H1 (cell line): ENCODE data around the gene KBTBD12. TPM values are rescaled to one million over a fixed set of nuclear protein-coding genes. Genes with fewer than 3 reads are reported as not detected.

ENCODE experiments used
- CTCF ChIA-PET: fragments of 300-600 bp; sonication (Branson Sonifier 250); formaldehyde crosslinking; loops from one replicate; lab custom pipeline; 2021; ENCODE audit not compliant: partially characterized antibody; lab: Charles Lee
- POLR2A ChIA-PET: fragments of 300-600 bp; sonication (Branson Sonifier 250); formaldehyde crosslinking; loops from one replicate; lab custom pipeline; 2021; ENCODE audit warnings: inconsistent platforms; ENCODE audit not compliant: partially characterized antibody; lab: Charles Lee
- DNase-seq, 2 experiments: peaks; one replicate each; pipeline versions ENCODE4 v3.0.0 to v3.0.0-alpha.2; 2010 to 2022; ENCODE audit warnings: low spot score in 2 of 2, low read depth in 1 of 2, mixed read lengths in 1 of 2
- FAIRE-seq: peaks from 2 replicates; lab custom pipeline; 2011; peaks lifted over from hg19 to GRCh38; lab: Jason Lieb, UNC
- H2AFZ ChIP-seq: 2 replicates; pipeline ENCODE4 v1.8.1; 2012; ENCODE audit warnings: low read length, inconsistent platforms
- H2AK5ac ChIP-seq: 2 replicates; pipeline ENCODE4 v1.6.1; 2013; ENCODE audit warnings: low read depth, low read length
- H2BK120ac ChIP-seq: replicated peaks from 2 replicates; pipeline ENCODE3; 2013; ENCODE audit warnings: low read depth, low read length, inconsistent platforms
- H2BK12ac ChIP-seq: 2 replicates; pipeline ENCODE4 v1.6.1; 2013; ENCODE audit warnings: low read depth, low read length
- H2BK15ac ChIP-seq: 2 replicates; pipeline ENCODE4 v1.6.1; 2013; ENCODE audit warnings: low read length
- H2BK20ac ChIP-seq: 2 replicates; pipeline ENCODE4 v1.6.1; 2013; ENCODE audit warnings: low read length
- H2BK5ac ChIP-seq: 2 replicates; pipeline ENCODE4 v1.6.1; 2013; ENCODE audit warnings: low read depth, low read length
- H3K14ac ChIP-seq: 2 replicates; pipeline ENCODE4 v1.6.1; 2013; ENCODE audit warnings: inconsistent platforms; ENCODE audit not compliant: insufficient read length
- H3K18ac ChIP-seq: 2 replicates; pipeline ENCODE4 v1.6.1; 2013; ENCODE audit warnings: low read length; ENCODE audit errors: extremely low read depth
- H3K23ac ChIP-seq: 2 replicates; pipeline ENCODE4 v1.6.1; 2013; ENCODE audit warnings: inconsistent platforms; ENCODE audit not compliant: insufficient read length
- H3K23me2 ChIP-seq: 2 replicates; pipeline ENCODE4 v1.6.1; 2013; ENCODE audit warnings: low read depth, low read length
- H3K27ac ChIP-seq: 2 replicates; pipeline ENCODE4 v1.6.1; 2011; ENCODE audit warnings: low read depth, low read length, inconsistent platforms
- H3K27me3 ChIP-seq, 4 experiments: replicated peaks in 1 of 4; 1 replicate in 1 of 4; 2 replicates in 3 of 4; pipeline versions ENCODE4 v1.6.1 to v1.8.1; 2011 to 2013; ENCODE audit warnings: low read length in 3 of 4, mild to moderate bottlenecking in 3 of 4, inconsistent platforms in 2 of 4, mixed read lengths in 2 of 4, moderate library complexity in 1 of 4; ENCODE audit not compliant: control insufficient read depth in 3 of 4, insufficient read depth in 3 of 4; ENCODE audit errors: extremely low read depth in 1 of 4
- H3K36me3 ChIP-seq, 4 experiments: 2 replicates each; pipeline versions ENCODE4 v1.6.1 to v1.8.1; 2011 to 2013; ENCODE audit warnings: mild to moderate bottlenecking in 4 of 4, low read length in 3 of 4, moderate library complexity in 2 of 4, control low read depth in 1 of 4, inconsistent platforms in 1 of 4; ENCODE audit not compliant: insufficient read depth in 4 of 4, control insufficient read depth in 2 of 4
- H3K4ac ChIP-seq: replicated peaks from 2 replicates; pipeline ENCODE3; 2013; ENCODE audit warnings: low read length, low read depth, mixed read lengths, inconsistent platforms; ENCODE audit not compliant: insufficient read length
- H3K4me1 ChIP-seq, 4 experiments: replicated peaks in 1 of 4; 1 replicate in 1 of 4; 2 replicates in 3 of 4; pipeline versions ENCODE4 v1.6.1 to v1.8.1; 2011 to 2013; ENCODE audit warnings: low read length in 3 of 4, inconsistent platforms in 2 of 4, mixed read lengths in 1 of 4; ENCODE audit not compliant: insufficient read depth in 4 of 4, control insufficient read depth in 3 of 4
- H3K4me2 ChIP-seq, 2 experiments: 2 replicates each; pipeline versions ENCODE4 v1.6.1 to v1.8.1; 2011 to 2013; ENCODE audit warnings: low read depth in 2 of 2, low read length in 2 of 2, control low read depth in 1 of 2, inconsistent platforms in 1 of 2, mild to moderate bottlenecking in 1 of 2; ENCODE audit not compliant: insufficient read depth in 1 of 2
- H3K4me3 ChIP-seq, 4 experiments: fragments of 200-600, 300-600 bp in 1 of 4; sonication (generic), shearing (Covaris generic), sonication (Bioruptor Twin) in 1 of 4; 2 replicates each; pipeline versions ENCODE4 v1.5.1 to v1.8.1; 2011 to 2016; ENCODE audit warnings: low read length in 4 of 4, low read depth in 3 of 4, control low read depth in 2 of 4, inconsistent platforms in 2 of 4, mild to moderate bottlenecking in 2 of 4, mixed read lengths in 1 of 4, moderate library complexity in 1 of 4; ENCODE audit not compliant: insufficient read depth in 2 of 4; ENCODE audit errors: extremely low read depth in 1 of 4
- H3K56ac ChIP-seq: replicated peaks from 2 replicates; pipeline ENCODE3; 2013; ENCODE audit warnings: low read depth, mild to moderate bottlenecking, mixed read lengths, low read length, inconsistent platforms; ENCODE audit not compliant: insufficient read length
- H3K79me1 ChIP-seq: 2 replicates; pipeline ENCODE4 v1.6.1; 2013; ENCODE audit warnings: low read depth, low read length, control low read depth
- H3K79me2 ChIP-seq, 2 experiments: 2 replicates each; pipeline versions ENCODE4 v1.6.1 to v1.8.1; 2012 to 2013; ENCODE audit warnings: low read length in 2 of 2, mild to moderate bottlenecking in 2 of 2, inconsistent platforms in 1 of 2; ENCODE audit not compliant: insufficient read depth in 2 of 2, control insufficient read depth in 1 of 2
- H3K9ac ChIP-seq, 4 experiments: replicated peaks in 1 of 4; 1 replicate in 1 of 4; 2 replicates in 3 of 4; pipeline versions ENCODE4 v1.6.1 to v1.8.1; 2011 to 2013; ENCODE audit warnings: low read depth in 3 of 4, low read length in 3 of 4, control low read depth in 2 of 4, mild to moderate bottlenecking in 2 of 4, moderate library complexity in 2 of 4, inconsistent platforms in 1 of 4; ENCODE audit errors: extremely low read depth in 1 of 4
- H3K9me3 ChIP-seq, 2 experiments: 2 replicates each; pipeline versions ENCODE4 v1.6.1 to v1.8.1; 2012 to 2013; ENCODE audit warnings: mild to moderate bottlenecking in 2 of 2, moderate library complexity in 2 of 2, control low read depth in 1 of 2, inconsistent platforms in 1 of 2, low read depth in 1 of 2, low read length in 1 of 2, mixed read lengths in 1 of 2; ENCODE audit not compliant: insufficient read depth in 2 of 2
- H4K20me1 ChIP-seq, 2 experiments: replicated peaks in 1 of 2; 2 replicates each; pipeline versions ENCODE3 to v1.8.1; 2011 to 2013; ENCODE audit warnings: inconsistent platforms in 2 of 2, low read length in 2 of 2, mild to moderate bottlenecking in 1 of 2; ENCODE audit not compliant: insufficient read depth in 2 of 2, control insufficient read depth in 1 of 2
- H4K5ac ChIP-seq: 2 replicates; pipeline ENCODE4 v1.6.1; 2013; ENCODE audit warnings: low read length, low read depth, mixed read lengths, inconsistent platforms; ENCODE audit not compliant: insufficient read length
- H4K8ac ChIP-seq: 2 replicates; pipeline ENCODE4 v1.8.0; 2013; ENCODE audit warnings: mild to moderate bottlenecking, moderate library complexity, low read length, inconsistent platforms; ENCODE audit not compliant: insufficient read depth; ENCODE audit errors: extremely low read depth
- H4K91ac ChIP-seq: replicated peaks from 2 replicates; pipeline ENCODE3; 2013; ENCODE audit warnings: low read length, mixed read lengths, inconsistent platforms; ENCODE audit not compliant: insufficient read length
- CEBPB ChIP-seq: IDR thresholded peaks from 2 replicates; pipeline ENCODE4 v1.6.1; 2012; ENCODE audit warnings: low read depth, low read length
- CHD1 ChIP-seq: IDR thresholded peaks from 2 replicates; pipeline ENCODE4 v1.6.1; 2012; ENCODE audit warnings: low read depth, low read length, improper control_type of control experiment
- EP300 ChIP-seq, 2 experiments: IDR thresholded peaks; 1 replicate in 1 of 2; 2 replicates in 1 of 2; pipeline ENCODE4 v1.6.1; 2011 to 2012; ENCODE audit warnings: low read depth in 2 of 2, low read length in 2 of 2, mild to moderate bottlenecking in 2 of 2, borderline replicate concordance in 1 of 2, inconsistent platforms in 1 of 2, moderate library complexity in 1 of 2
- FOSL1 ChIP-seq: IDR thresholded peaks from 2 replicates; pipeline ENCODE4 v1.6.1; 2011; ENCODE audit warnings: mild to moderate bottlenecking, low read depth, low read length, moderate library complexity; ENCODE audit not compliant: insufficient read depth
- JUN ChIP-seq: IDR thresholded peaks from 2 replicates; pipeline ENCODE4 v1.6.1; 2011; ENCODE audit warnings: low read depth, mild to moderate bottlenecking, improper control_type of control experiment, low read length
- RAD21 ChIP-seq, 2 experiments: IDR thresholded peaks in 1 of 2; conservative IDR thresholded peaks in 1 of 2; 2 replicates each; pipeline ENCODE4 v1.6.1; 2011; ENCODE audit warnings: low read depth in 2 of 2, low read length in 2 of 2, improper control_type of control experiment in 1 of 2, inconsistent platforms in 1 of 2, mild to moderate bottlenecking in 1 of 2, moderate library complexity in 1 of 2
- RBBP5 ChIP-seq: IDR thresholded peaks from 2 replicates; pipeline ENCODE4 v1.7.1; 2012; ENCODE audit warnings: low read depth, mild to moderate bottlenecking, inconsistent platforms, low read length, moderate library complexity, borderline replicate concordance
- RFX5 ChIP-seq: IDR thresholded peaks from 2 replicates; pipeline ENCODE4 v1.6.1; 2011; ENCODE audit warnings: low read depth, low read length, improper control_type of control experiment, borderline replicate concordance
- SP2 ChIP-seq: IDR thresholded peaks from 2 replicates; pipeline ENCODE4 v1.6.1; 2012; ENCODE audit warnings: mild to moderate bottlenecking, low read length, inconsistent platforms
- SRF ChIP-seq: IDR thresholded peaks from 2 replicates; pipeline ENCODE4 v1.6.1; 2011; ENCODE audit warnings: mild to moderate bottlenecking, low read depth, low read length, moderate library complexity
- SUZ12 ChIP-seq: fragments of 200-600 bp; sonication (generic); IDR thresholded peaks from 2 replicates; pipeline ENCODE4 v1.6.1; 2012; ENCODE audit warnings: mild to moderate bottlenecking, inconsistent platforms, low read length, moderate library complexity, mixed read lengths
- TBP ChIP-seq: IDR thresholded peaks from 2 replicates; pipeline ENCODE4 v1.6.1; 2011; ENCODE audit warnings: low read depth, low read length, improper control_type of control experiment
- TCF12 ChIP-seq: IDR thresholded peaks from 2 replicates; pipeline ENCODE4 v1.6.1; 2011; ENCODE audit warnings: low read depth, mild to moderate bottlenecking, low read length
- TEAD4 ChIP-seq: IDR thresholded peaks from 2 replicates; pipeline ENCODE4 v1.6.1; 2012; ENCODE audit warnings: low read depth, low read length, inconsistent platforms, mixed read lengths
- ZNF274 ChIP-seq: IDR thresholded peaks from 2 replicates; pipeline ENCODE4 v1.7.0; 2012; ENCODE audit warnings: low read length, borderline replicate concordance; ENCODE audit errors: extremely low read depth
- WGBS, 2 experiments: shearing (Covaris generic) in 1 of 2; methylation state at CpG; one replicate each; pipeline versions ENCODE4 v1.1.6 to v1.1.7; 2013 to 2015; ENCODE audit warnings: low lambda C conversion rate in 2 of 2, mixed read lengths in 2 of 2, inconsistent platforms in 1 of 2, low coverage in 1 of 2, missing lambda C conversion rate in 1 of 2; ENCODE audit not compliant: insufficient replicate concordance in 2 of 2, insufficient coverage in 1 of 2, insufficient read length in 1 of 2; ENCODE audit errors: extremely low coverage in 1 of 2, missing lambda C conversion rate in 1 of 2; 5-methylcytosine and 5-hydroxymethylcytosine counted together
- polyA plus RNA-seq, 7 experiments: library from polyadenylated mRNA; depleted of rRNA in 3 of 7; stranded (reverse) in 5 of 7; unstranded in 2 of 7; fragments of >200 nt in 5 of 7; fragments of 200-250 nt in 2 of 7; gene quantifications; 1 replicate in 5 of 7; 2 replicates in 1 of 7; 4 replicates in 1 of 7; pipeline versions ENCODE4 v1.2.1 to v1.2.3, GENCODE V29; 2011 to 2013; ENCODE audit warnings: missing spikeins in 2 of 7, mixed read lengths in 2 of 7
- total RNA-seq: library from RNA; stranded (reverse); fragmentation: NEBNext Ultra II Directional; extraction: Animal tissue kit (Norgen Biotek cat#: 25700); gene quantifications from 2 replicates; pipeline ENCODE4 v1.2.1, GENCODE V29; 2021

KBTBD12 gene
- total and polyA plus RNA-seq, 2 of the 8 experiments (the other 6 are each of a cell fraction or from before 2014, with no cell fraction given) = 0.33 to 0.63 TPM

DNA sequence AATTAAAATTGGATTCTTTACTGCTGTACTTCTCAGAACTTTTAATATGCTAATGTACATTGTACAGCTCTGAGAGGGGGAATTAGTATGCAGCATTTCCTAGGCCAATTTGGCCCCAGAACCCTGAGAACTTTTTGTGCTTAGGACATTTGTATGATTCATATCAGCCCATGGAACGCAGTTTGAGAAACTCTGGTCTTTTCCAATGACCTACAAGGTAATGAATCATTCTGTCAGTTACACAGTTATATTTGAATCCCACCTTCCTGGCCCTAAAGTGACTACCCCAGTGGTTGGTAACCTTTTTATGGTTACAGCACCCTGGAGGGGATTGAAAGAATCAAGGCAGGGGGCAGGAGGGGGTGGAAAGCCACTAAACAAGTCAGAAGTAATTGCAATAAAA is 25.6 kb upstream of the KBTBD12 start:
- ChIA-PET CTCF (interaction anchor here (0.6 to 3.3 kb wide), 8 partner anchors 13 to 237 kb away, joined by 3 to 13 read pairs (median 3); partner anchors contain the start of gene KBTBD12), POLR2A (no interaction called here)
- Histone ChIP-seq H3K27ac (no peak overlapping the region), H3K36me3 (no peaks in the 10 kb centered on the region), H3K9me3 (no peaks in the 10 kb centered on the region), H3K9ac (no peak overlapping the region), H2AFZ (no peak overlapping the region), H2BK120ac (no peak overlapping the region), H3K79me2 (no peaks in the 10 kb centered on the region), H2AK5ac (no peak overlapping the region), H2BK20ac (no peak overlapping the region), H3K56ac (no peak overlapping the region), H4K91ac (no peak overlapping the region), H2BK12ac (no peak overlapping the region), H3K18ac (no peak overlapping the region), H3K4me1 (peaks cover 0 to 5% (median 1%) of the 10 kb centered on the region in 4 experiments; a peak in 3 of 7 replicates), H2BK5ac (no peak overlapping the region), H2BK15ac (no peak overlapping the region), H4K8ac (no peak overlapping the region), H3K23ac (no peak overlapping the region), H3K27me3 (no peaks in the 10 kb centered on the region; a peak in 1 of 7 replicates), H4K20me1 (no peaks in the 10 kb centered on the region), H3K14ac (no peak overlapping the region), H3K4me2 (no peak overlapping the region), H3K79me1 (no peaks in the 10 kb centered on the region), H3K4ac (no peak overlapping the region), H3K23me2 (no peaks in the 10 kb centered on the region), H3K4me3 (no peak overlapping the region), H4K5ac (no peak overlapping the region)
- 89% methylated on average over 1 of the region's 1 CpG; no CpG with 5 or more reads in 1 of the 2 experiments for WGBS, 2 experiments
- FAIRE-seq = no peak
- no peak for DNase-seq
- no peak for TF ChIP-seq ZNF274
- TF ChIP-seq EP300 (IDR thresholded peaks at IDR 0.05; ENCODE audit: borderline replicate concordance in 1 of 2, low read depth in 2 of 2, low read length in 2 of 2) = no peak
- TF ChIP-seq SP2 = no peak
- TF ChIP-seq RAD21 (IDR thresholded peaks at IDR 0.05 in 1 of 2, conservative IDR thresholded peaks at IDR 0.05 in 1 of 2; ENCODE audit: low read depth in 2 of 2, low read length in 2 of 2) = no peak
- no peak for TF ChIP-seq TCF12
- no peak for TF ChIP-seq TEAD4
- TF ChIP-seq CEBPB = no peak
- TF ChIP-seq RBBP5 = no peak
- TF ChIP-seq RFX5 = no peak
- no peak for TF ChIP-seq CHD1
- no peak for TF ChIP-seq SRF
- TF ChIP-seq SUZ12 = no peak
- no peak for TF ChIP-seq JUN
- no peak for TF ChIP-seq FOSL1
- no peak for TF ChIP-seq TBP
